Measurements from ENCODE around the gene SMG6. TPM values are rescaled to one million over a fixed set of nuclear protein-coding genes. Genes with fewer than 3 reads are reported as not detected.

The SMG6 gene
- total and polyA plus RNA-seq, 2 donors (not counting 3 experiments of a cell fraction or from before 2014, with no cell fraction given): 40.1 to 42.2 TPM

DNA sequence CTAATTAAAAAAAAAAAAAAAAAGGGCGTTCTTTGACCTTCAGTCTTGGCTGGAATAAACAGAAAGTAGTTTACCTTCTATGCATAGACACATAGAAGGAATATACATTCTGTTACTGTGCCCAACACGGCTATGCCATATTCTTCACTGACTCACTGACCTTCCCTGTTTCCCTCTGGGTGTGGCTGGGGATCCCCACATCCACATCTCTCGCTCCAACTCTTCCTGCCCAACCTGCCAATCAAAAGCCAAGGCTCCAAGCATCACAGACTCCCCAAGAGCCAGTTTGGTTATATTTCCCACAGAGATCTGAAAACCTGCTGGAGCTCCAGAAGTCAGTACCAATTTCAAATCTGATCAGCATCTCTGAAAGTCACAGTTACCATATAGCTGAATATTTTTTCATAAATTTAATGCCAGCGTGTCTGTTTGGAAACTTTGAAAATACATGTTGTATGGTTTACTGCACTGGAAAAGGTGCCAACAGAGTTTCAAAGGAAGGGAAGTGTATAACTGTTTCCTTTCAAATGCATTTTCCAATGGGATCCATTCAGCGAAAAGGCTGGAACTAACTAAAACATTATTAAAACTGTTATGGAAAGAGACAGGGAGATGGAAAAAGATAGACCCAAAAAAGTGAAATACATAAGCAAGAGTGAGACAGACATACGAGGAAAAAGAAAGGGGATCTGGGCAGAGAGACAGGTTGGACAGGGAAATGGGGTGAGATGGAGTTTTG, 91.8 kb downstream of the SMG6 start:
- TF ChIP-seq FOS (IDR thresholded peaks at IDR 0.05; ENCODE audit: borderline replicate concordance, insufficient read depth, low read length): no peak
- no peak for TF ChIP-seq GATA2 (IDR thresholded peaks at IDR 0.05; ENCODE audit: insufficient read depth, insufficient read length, low read depth, low read length)
- TF ChIP-seq, protein P1, sequence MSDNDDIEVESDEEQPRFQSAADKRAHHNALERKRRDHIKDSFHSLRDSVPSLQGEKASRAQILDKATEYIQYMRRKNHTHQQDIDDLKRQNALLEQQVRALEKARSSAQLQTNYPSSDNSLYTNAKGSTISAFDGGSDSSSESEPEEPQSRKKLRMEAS (IDR thresholded peaks at IDR 0.05; ENCODE audit: insufficient read depth, insufficient read length): no peak
- TF ChIP-seq POLR2A (IDR thresholded peaks at IDR 0.05; ENCODE audit: low read depth, low read length): no peak
- TF ChIP-seq EZH2 (IDR thresholded peaks at IDR 0.05; ENCODE audit: borderline replicate concordance, low read depth, low read length, severe bottlenecking): no peak
- TF ChIP-seq, protein P2, sequence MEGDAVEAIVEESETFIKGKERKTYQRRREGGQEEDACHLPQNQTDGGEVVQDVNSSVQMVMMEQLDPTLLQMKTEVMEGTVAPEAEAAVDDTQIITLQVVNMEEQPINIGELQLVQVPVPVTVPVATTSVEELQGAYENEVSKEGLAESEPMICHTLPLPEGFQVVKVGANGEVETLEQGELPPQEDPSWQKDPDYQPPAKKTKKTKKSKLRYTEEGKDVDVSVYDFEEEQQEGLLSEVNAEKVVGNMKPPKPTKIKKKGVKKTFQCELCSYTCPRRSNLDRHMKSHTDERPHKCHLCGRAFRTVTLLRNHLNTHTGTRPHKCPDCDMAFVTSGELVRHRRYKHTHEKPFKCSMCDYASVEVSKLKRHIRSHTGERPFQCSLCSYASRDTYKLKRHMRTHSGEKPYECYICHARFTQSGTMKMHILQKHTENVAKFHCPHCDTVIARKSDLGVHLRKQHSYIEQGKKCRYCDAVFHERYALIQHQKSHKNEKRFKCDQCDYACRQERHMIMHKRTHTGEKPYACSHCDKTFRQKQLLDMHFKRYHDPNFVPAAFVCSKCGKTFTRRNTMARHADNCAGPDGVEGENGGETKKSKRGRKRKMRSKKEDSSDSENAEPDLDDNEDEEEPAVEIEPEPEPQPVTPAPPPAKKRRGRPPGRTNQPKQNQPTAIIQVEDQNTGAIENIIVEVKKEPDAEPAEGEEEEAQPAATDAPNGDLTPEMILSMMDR (IDR thresholded peaks at IDR 0.05; ENCODE audit: extremely low read depth in 1 of 2, insufficient read depth in 1 of 2, low read depth in 1 of 2, low read length in 2 of 2): no peak
- no peak for TF ChIP-seq POLR2AphosphoS5 (IDR thresholded peaks at IDR 0.05; ENCODE audit: insufficient read depth, low read depth, low read length)
- ChIA-PET CTCF (interaction anchor here (1.5 kb wide), 1 partner anchor 16 kb away, joined by 3 read pairs; no protein-coding TSS in a partner anchor), POLR2A (interaction anchor here (0.7 kb wide), 1 partner anchor 129 kb away, joined by 3 read pairs; no protein-coding TSS in a partner anchor)
- H3K4me1 ChIP-seq (ENCODE audit: control insufficient read depth, extremely low read depth, insufficient read depth, low read length): peaks cover 45% of the 10 kb centered on the region
- DNase-seq (ENCODE audit: low read depth, low spot score): no peak
- H2AFZ ChIP-seq (ENCODE audit: low read depth, low read length): no peak overlapping the region
- no peaks in the 10 kb centered on the region for H3K36me3 ChIP-seq (ENCODE audit: control insufficient read depth in 2 of 2, extremely low read depth in 1 of 2, insufficient read depth in 2 of 2, low read length in 2 of 2)
- no TSS peak for BruUV-seq (replicated peaks)
- H3K79me2 ChIP-seq (ENCODE audit: control insufficient read depth, insufficient read depth, low read length): no peaks in the 10 kb centered on the region
- FAIRE-seq: no peak
- no peaks in the 10 kb centered on the region for H3K9me3 ChIP-seq (replicated peaks; ENCODE audit: control insufficient read depth, insufficient read depth, low read length)
- intact Hi-C loops (cut with micrococcal nuclease) (no loop called here), dilution Hi-C loops (cut with MboI; ENCODE audit: extremely low pct_ligation_motif_present, low sequenced_read_pairs) (no loop called here)
- H3K9ac ChIP-seq (replicated peaks; ENCODE audit: extremely low read depth, insufficient read depth, low read length): no peak overlapping the region
- H3K9me1 ChIP-seq (replicated peaks; ENCODE audit: control insufficient read depth, extremely low read depth, insufficient read depth, low read length): no peaks in the 10 kb centered on the region
- H3K4me2 ChIP-seq (ENCODE audit: insufficient read depth, low read length): no peak overlapping the region
- no peak overlapping the region for H3K4me3 ChIP-seq (replicated peaks in 1 of 3; ENCODE audit: insufficient read depth in 1 of 3, low read depth in 1 of 3, low read length in 3 of 3)
- H4K20me1 ChIP-seq (replicated peaks; ENCODE audit: control insufficient read depth, extremely low read depth, insufficient read depth, low read length): no peaks in the 10 kb centered on the region
- no peaks in the 10 kb centered on the region for H3K27me3 ChIP-seq (ENCODE audit: control insufficient read depth in 2 of 2, insufficient read depth in 2 of 2, low read length in 2 of 2)
- H3K27ac ChIP-seq (ENCODE audit: insufficient read depth, low read depth, low read length): no peak overlapping the region
